ENCODE results near the gene ATP11A.

DNA sequence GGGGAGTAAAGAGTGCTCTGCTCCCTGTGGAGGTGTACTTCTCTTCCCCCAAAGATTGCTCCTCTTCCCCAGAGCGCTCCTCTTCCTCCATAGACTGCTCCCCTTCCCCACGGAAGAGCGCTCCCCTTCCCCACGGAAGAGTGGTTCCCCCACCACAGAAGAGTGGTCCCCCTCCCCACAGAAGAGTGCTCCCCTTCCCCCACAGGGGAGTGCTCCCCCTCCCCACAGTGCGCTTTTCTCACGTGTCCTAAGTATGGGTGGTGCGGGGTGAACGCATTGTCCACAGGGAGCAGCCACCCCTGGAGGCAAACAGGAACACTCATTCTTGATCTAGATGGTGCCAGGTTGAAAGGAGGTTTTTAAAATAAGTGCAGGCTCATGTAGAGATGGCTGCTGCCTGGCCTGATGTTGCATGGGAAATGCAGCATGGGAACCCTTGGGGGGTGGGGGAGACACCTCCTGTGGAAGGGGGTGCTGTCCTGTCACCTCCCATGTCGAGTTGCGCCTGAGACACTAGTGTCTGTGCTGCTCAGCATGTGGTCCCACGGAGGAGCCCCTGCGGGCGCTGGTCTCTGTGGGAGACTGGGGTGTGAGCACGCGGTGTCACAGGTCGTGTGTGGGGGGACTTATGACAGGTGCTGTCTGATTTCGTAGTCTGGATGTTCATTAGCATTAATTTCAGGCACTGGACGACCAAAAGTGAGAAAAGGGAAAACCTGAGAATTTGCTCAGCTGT is 52.2 kb downstream of the ATP11A start:
- TF ChIP-seq POLR2A (IDR thresholded peaks at IDR 0.05) (no peak), EP300 (IDR thresholded peaks at IDR 0.05) (no peak)
- TF ChIP-seq, protein P1, sequence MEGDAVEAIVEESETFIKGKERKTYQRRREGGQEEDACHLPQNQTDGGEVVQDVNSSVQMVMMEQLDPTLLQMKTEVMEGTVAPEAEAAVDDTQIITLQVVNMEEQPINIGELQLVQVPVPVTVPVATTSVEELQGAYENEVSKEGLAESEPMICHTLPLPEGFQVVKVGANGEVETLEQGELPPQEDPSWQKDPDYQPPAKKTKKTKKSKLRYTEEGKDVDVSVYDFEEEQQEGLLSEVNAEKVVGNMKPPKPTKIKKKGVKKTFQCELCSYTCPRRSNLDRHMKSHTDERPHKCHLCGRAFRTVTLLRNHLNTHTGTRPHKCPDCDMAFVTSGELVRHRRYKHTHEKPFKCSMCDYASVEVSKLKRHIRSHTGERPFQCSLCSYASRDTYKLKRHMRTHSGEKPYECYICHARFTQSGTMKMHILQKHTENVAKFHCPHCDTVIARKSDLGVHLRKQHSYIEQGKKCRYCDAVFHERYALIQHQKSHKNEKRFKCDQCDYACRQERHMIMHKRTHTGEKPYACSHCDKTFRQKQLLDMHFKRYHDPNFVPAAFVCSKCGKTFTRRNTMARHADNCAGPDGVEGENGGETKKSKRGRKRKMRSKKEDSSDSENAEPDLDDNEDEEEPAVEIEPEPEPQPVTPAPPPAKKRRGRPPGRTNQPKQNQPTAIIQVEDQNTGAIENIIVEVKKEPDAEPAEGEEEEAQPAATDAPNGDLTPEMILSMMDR (IDR thresholded peaks at IDR 0.05) = no peak

All from sigmoid colon (tissue), 4 donors.